ENCODE results near the gene CIZ1.
"Not testable (repeated sequence)": the region's sequence is repeated elsewhere in the genome, so short reads cannot be mapped to it uniquely, and the experiment has no call there.

The CIZ1 gene

DNA sequence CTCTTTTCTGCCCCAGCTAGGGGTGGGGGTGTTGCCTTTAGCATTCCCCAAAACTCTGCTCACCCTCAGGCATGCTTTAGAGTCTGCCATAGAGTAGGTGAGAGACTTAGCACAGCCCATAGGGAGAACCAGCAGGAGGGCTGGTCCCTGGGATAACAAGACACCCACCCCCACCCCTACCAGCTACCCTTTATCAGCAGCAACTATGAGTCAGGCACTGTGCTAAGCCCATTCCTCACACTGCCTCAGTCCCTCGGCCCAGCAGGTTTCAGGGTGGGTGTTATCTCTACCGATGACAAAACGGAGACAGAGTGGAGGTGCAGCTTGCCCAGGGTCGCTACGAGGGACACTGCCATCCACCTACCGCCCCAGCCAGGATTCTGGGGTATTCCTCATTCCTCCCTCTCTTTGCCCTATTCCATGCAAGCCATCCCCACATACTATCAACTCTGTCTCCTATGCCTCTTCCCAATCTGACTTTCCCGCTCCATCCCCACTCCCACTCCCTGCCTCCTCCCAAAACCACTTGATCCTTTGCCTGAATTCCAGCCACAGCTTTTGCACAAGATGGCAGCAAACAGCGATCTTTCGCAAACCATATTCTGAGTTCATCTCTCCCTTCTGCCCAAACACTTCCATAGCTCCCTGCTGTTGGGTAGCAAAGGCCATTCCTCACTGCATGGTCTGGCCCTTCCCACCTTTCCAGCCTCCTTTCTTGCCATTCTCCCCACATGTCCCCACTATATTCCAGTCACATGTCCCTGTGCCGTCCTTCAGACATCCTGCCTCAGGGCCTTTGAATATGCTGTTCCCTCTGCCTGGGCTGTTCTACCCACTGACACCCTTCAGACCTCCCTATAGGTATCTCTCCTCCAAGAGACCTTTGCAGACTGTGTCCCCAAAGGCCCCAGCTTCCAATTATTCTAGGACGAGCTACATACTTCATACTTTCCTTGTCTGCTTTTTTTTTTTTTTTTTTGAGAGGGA is 5.1 kb downstream of the CIZ1 start:
- DNase-seq, result no peak

DNA sequence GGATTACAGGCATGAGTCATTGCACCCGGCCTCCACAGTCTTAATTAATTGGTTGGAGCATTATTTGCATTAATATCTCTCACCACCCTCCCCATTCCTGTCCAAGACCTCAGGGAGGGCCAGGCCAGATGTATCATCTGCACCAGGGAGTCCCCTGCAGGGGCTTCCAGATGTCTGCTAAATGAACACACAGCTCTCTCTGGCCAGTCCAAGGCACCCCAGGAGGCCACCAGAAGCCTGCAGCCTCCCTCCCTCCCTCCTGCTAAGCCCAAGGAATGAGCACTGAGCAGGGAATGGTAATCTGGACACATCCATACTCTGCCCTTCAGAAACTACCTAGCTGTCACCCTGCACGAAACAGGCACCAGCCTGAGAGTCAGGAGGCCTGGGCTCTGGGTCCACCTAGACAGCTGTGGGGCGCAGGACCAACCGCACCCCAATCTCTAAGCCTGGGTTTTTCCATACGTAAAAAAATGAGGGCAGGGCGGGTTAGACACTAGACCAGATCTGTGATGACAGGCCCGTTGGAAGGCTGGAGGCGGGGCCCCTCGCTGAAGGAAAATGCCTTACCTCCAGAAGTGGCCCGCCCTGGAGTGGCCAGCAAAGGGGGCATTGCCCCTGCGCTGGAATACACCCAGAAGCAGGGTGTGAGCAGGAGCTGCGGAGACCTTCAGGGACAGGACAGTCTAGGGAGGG is 8.3 kb downstream of the CIZ1 start:
- no peak for DNase-seq

DNA sequence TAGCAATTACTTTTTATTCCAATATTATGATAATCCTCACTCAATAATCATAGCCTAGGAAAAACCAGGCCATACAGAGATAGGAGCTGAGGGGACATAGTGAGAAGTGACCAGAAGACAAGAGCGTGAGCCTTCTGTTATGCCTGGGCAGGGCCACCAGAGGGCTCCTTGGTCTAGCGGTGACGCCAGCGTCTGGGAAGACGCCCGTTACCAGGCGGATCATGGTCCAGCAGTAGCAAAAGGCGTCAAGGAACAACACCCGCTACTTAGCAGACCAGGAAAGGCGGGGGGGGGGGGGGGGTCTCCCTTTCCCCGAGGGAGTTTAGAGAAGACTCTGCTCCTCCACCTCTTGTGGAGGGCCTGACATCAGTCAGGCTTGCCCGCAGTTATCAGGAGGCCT is 9.9 kb downstream of the CIZ1 start:
- not testable (repeated sequence) for DNase-seq

DNA sequence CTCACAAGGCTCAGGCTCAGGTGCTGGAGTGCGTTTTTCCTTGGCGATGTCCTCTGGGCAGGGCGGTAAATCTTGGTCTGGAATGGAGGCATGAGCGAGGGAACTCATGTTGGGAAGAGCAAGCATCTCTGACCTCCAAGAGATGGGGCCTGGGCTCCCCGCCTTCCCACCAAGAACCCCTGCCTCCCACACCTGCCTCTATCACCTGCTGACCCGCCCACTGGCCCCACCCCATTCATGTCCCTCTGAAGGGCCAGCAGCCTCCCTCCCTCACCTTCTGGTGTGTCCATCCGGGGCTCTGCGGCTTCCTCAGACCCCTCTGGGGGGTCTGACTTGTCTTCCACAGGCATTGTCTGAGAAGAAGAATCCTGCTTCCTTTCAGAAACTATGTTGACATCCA is 10.9 kb downstream of the CIZ1 start:
- no peak for DNase-seq

DNA sequence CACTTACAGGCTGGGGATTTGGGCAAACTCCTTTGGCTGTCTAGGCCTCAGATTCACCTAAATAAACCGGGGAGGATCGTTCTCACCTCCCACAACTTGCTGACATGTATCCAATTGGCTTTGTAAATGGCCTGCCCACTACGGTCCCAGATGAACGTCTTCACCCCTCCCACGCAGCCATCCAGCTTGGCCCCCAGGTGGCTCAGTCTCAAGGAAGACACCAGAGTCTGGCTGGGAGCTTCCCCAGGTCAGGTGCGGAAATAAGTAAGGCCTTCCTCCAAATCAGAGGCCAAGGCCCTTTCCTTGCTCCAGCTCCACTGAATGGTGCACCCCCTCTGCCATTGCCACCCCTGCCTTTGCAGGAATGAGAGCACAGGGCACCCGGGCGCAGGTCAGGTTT is 11.4 kb downstream of the CIZ1 start:
- no peak for DNase-seq

DNA sequence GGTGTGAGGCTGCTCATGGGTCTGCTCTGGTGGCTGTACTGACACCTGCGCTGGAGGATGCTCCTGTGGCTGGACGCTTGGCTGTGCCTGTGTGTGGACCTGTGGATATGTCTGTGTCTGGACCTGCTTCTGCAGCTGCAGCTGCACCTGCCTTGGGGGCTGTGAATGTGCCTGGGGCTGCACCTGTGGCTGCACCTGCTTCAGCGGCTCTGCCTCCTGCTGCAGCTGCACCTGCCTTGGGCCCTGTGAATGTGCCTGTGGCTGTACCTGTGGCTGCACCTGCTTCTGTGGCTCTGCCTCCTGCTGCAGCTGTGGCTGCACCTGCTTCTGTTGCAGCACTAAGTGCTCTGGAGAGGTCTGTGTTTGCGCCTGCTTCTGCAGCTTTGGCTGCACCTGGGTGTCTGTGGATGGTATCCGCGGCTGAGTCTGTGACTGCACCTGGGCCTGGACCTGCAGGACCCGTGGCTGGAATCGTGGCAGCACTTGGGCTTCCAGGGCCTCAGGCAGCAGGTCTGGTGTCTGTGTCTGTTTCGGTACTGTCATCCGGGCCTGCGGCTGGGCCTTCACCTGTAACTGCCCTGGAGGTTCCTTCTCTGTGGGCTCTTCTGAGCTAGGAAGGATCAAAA is 12.5 kb downstream of the CIZ1 start:
- DNase-seq, result no peak

DNA sequence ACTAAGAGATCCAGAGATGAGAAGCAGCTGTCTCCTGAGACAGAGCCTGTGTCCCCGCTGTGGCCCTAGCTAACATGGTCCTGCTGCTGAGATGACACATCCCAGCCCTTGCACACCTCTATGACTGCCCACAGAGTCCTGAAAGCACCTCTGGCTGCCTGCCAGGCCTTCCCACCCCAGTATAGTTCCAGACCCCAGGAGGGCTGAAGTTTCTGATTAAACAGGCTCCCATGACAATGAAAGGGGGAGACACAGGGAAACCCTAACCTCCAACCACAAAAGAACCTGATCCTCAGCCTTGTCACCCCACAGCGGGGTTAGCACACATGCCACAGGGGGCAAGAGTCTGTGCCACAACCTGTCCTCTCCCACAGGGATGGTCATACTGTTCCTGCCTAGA is 15.6 kb downstream of the CIZ1 start:
- no peak for DNase-seq

DNA sequence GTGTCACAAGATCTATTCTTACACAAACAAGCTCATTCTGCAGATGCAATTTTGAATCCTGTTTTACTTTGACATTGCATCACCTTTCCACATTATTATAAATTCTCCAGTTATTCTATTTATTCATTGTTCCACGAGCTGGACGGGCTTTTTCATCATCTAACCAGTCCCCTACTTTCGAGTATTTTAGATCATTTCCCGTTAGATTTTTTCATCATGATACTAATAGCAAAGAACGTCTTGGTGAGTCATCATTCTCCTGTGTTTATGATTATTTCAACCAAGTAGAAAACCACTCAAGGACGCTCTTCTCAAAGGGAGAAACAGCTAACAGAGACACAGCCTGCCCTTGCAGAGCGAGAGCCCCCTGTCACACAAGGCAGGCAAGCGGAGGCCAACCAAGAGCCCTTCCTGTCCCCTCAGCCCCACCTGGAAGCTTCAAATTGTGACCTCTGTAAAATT is 16.2 kb downstream of the CIZ1 start:
- DNase-seq, result no peak

DNA sequence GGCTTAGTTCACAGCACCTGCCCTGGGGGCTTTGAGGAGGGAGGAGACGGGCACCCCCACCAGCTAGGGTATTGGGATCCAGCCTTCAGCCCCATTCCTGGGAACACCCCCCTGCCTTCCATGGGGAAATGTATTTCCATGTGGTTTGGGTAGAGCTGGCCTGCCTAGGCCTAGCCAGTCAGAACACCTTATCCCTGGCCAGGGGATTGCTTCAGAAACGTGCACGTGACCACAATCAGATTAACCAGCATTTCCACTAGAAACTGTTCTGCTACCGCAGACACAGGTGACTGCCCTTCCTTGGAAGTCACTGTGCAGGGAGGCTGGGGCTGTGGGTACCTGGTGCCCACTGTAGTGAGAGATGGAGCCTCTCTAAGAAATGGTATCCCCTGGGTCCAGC is 17.3 kb downstream of the CIZ1 start:
- no peak for DNase-seq

DNA sequence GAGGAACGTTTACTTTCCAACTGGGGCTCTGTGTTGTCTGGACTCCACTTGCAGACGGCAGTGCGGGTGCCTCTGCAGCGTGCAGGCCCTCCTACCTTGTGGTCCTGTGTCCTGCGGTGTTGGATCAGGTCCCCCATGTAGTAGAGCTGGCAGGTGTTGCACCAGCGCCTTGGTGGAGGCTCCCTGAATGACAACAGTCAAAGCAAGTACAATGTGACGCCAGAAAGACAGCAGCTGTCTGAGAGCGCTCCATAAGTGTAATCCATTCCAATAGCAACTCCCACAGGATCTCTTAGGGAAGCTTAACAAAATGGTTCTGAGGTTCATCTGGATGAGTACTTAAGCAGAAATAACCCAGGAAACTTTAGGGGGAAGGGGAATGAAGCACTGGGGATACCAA is 21.4 kb downstream of the CIZ1 start:
- DNase-seq, result no peak

DNA sequence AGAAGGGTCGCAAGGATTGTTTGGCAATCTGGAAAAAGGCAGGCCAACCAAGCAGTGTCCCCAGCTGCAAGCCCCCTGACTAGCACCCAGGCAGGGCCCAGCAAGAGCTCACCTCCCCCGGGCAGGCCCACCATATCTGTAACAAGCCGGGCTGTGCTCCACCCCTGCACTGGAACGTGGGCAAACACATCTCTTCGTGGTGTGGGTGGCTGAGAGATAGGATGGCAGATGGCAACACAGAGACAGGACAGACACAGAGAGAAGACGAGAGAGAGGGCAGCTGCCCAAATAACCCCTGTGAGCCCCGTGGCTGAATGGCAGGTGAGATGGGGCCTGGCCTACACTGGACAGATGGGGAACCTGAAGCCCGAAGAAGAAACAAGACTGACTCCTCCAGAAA is 21.9 kb downstream of the CIZ1 start:
- no peak for DNase-seq

DNA sequence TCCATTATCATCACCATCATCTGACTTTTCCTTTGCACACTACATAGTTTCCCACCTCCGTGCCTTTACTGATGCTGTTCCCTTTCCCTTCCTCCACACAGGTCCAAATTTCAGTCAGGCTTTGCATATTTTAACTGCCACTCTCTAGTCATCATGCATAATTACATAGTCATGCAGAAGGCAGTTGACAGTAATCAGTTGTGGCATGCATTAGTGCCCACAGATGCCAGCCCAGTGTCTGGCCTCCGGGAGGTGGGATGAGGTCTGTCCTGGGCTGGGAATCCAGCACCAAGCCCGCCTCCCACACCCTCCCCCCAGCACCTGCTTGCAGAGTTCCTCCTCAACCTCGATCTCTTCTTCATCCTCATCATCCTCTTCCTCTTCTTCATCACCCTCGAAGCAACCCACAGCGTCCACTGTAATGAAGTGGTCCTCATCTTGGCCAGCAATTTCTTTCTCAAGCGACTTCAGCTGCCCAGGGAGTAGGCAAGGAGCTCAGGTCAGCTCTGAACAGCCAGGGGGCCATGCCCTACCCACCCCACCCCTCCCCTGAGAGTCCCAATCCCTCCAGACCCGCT is 22.6 kb downstream of the CIZ1 start:
- DNase-seq, result no peak

DNA sequence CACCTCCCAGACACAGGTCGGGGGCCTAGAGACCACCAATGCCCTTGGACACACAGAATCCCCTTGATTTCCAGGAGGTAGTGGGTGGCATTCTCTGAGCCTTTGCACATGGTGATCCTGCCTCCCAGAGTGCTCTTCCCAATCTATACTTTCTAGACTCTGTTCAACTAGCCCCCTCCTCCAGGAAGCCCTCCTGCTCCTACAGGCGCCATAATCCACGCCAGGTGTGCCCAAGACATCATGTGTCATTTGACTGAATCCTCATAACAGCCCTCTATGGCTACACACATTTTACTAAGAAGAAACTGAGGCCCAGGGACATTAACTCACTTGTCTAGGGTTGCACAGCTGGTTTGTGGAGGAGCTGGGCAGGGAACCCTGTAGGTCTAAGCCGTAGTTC is 24.2 kb downstream of the CIZ1 start:
- DNase-seq, result no peak

DNA sequence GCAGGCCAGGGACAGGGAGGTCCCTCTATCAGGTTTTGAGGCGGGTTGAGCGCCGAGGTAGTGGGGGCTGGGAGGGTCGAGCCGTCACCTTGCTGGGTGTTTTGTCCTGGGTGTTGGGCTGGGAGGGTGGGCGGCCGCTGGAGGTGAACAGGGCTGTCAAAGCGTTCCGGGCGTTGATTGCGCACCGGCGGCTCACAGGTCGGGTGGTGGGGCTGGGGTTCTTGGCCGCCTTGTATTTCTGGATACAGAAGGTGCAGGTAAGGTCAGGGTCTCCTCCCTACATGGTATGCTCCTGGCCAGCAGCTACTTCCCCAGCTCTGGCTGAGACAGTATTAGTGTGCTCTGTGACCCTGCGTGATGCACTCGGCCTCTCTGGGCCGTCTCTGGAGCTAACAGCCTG is 25.2 kb downstream of the CIZ1 start:
- no peak for DNase-seq

DNA sequence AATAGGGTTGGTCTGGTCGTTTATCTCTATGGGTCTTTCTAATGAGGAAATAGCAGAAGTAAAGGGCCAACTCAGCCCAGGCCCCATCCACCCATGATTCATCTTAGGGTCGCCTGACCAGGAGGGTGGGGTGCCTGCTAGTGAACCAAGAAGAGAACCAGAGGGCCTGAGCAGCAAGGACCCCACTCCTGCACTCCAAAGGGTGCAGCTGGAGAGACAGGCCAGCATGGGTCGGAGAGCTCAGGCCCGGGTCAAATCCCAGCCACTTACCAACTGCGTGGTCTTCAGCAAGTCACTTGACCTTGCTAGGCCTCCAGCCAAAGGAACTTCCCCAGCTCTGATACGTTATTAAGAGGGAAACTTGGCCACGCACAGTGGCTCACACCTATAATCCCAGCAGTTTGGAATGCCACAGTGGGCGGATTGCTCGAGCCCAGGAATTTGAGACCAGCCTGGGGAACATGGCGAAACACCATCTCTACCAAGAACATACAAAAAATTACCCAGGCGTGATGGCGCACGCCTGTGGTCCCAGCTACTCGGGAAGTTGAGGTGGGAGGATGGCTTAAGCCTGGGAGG is 27.0 kb downstream of the CIZ1 start:
- DNase-seq, result no peak

DNA sequence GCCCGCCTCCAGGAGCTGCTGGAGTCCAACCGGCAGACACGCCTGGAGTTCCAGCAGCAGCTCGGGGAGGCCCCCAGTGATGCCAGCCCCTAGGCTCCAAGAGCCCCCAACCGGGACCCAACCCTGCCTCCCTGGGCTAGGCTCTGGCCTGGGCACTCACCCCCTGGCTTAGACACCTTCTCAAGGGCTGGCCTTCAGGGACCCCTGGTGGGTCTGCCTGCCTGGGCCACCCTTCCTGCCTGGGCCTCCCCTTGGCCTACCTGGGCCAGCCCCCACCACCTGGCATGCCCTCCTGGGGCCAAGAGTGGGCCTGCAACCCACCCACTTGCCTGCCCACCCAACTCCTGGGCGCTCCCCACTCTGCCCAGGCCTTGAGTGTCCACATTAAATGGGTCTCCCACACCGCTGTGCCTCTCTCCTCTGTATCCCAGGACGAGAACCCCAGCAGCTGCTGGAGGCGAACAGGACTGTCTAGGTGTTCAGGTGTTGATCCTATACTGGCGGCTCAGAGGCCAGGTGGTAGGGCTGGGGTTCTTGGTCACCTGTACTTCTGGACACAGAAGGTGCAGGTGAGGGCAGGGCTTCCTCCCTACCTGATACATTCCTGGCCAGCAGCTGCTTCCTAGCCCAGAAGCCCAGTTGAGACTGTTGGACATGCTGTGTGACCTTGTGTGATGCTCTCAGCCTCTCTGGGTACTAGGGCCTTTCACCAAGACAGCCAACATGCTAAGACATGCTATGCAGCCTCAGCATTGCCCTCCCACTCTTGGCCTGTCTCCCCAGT is 27.7 kb downstream of the CIZ1 start:
- no peak for DNase-seq

DNA sequence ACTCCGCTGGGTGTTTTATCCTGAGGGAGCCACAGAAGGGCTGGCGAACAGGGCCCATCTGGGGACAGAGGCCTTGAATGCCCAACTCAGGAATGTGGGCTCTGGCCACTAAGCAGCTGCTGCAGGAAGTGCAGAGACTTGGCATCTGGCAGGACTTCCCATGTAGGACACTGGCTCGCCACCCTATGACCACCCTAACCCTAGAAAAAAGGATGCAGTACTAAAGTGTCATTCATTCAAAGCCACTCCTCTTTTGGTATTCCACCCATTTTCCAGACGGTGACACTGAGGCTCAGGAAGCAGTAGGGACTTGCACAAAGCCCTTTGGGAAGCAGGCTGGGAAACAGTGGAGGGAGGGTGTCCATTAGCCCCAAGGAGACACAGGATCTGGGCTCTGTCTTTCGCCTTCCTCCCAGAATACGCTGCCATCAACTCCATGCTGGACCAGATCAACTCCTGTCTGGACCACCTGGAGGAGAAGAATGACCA is 28.3 kb downstream of the CIZ1 start:
- no peak for DNase-seq

DNA sequence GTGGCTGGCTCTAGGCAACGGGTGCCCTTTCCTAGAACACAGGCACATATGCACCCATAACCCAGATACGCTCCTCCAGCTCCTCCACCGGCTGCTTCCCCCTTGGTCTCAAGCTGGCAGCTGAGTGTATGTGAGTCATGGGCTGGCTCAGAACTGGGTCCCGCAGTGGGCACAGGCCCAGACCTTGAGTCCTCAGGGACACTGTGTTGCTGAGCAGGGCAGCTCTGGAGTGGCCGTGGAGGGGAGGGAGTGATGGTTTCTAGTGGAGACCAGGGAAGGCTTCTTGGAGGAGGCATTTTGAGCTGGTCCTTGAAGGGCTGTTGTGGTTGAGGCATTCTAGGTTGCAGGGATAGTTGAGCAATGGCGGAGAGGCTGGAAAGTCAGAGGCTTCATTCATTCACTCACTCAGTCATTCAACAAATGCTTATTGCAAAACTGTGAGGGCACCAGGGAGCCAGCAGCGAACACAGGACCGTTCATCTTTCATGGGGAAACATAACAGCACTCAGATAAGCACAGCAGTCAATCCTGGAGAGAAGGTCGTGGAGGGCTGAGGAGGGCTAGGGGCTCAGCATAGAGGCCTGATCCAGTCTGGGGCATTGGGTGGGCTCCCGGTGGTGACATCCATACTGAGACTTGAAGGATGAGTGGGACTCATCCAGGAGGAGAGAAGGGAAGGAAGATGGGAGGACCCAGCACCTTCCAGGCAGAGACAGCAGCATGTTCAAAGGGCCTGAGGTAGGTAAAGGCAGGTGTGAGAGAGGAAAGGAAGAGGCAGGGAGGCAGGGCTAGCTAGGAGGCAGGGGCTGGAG is 29.0 kb downstream of the CIZ1 start:
- DNase-seq, result no peak

DNA sequence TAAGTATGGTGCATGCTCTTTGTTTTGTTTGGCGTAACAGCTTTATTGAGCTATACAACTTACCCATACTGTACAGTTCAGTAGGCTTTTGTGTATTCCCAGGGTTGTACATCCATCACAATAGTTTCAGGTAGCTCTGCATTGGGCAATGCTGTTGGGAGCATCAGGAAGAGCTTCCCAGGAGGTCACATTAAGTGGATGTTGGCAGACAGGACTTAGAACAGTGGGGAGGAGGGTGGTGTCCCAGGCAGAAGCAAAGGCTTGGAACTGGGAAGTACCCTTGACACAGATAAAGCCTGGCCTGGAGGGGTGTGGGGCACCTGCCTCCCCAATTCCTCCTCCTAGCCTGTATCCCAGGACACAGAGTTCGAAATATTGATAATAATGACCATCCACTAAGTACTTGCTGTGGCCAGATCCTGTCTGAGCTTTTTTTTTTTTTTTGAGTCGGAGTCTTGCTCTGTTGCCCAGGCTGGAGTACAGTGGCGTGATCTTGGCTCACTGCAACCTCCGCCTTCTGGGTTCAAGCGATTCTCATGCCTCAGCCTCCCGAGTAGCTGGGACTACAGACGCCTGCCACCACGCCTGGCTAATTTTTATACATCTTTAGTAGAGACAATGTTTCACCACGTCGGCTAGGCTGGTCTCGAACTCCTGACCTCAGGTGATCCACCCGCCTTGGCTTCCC is 30.0 kb downstream of the CIZ1 start:
- no peak for DNase-seq

DNA sequence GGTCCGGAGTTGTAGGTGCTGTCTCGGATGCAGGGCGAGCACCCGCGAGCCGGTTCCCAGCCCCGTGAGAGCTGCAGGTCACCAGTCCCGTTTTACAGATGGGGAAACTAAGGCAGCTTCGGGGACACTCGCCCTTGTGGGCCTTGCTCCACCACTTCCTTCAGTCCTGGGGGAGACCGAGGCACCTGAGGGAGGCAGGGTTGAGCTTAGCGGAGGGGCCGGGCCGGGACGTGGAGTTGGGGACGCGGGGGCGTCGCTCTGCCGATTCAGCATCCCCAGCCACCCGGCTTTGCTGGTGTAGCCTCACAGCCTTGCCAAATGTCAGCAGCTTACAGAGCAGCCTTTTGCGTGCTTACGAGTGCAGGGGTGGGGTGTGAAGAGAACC is 30.8 kb downstream of the CIZ1 start:
- DNase-seq, result no peak
